HEK293 (cell line): Measurements from ENCODE around the gene TRIP11.
A peak's percentile ranks its signal among the peaks of the same experiment; 100 is the strongest.

Experiments used
- GLIS2 ChIP-seq: fragments of 450-650 bp; formaldehyde crosslinking; IDR thresholded peaks from 2 replicates; pipeline ENCODE4 v1.5.1; 2016; ENCODE audit warnings: missing biosample characterization, missing genetic modification characterization
- HOXC10 ChIP-seq: sonication (generic); formaldehyde crosslinking; IDR thresholded peaks from 2 replicates; pipeline ENCODE4 v1.8.1; 2023; ENCODE audit warnings: mild to moderate bottlenecking, missing genetic modification reagents
- KLF7 ChIP-seq: fragments of 450-650 bp; formaldehyde crosslinking; IDR thresholded peaks from 2 replicates; pipeline ENCODE4 v1.5.1; 2016; ENCODE audit warnings: missing biosample characterization, missing genetic modification characterization, borderline replicate concordance
- KLF8 ChIP-seq: fragments of 450-650 bp; formaldehyde crosslinking; IDR thresholded peaks from 2 replicates; pipeline ENCODE4 v1.5.1; 2016; ENCODE audit warnings: missing biosample characterization, missing genetic modification characterization
- KLF9 ChIP-seq: fragments of 450-650 bp; formaldehyde crosslinking; IDR thresholded peaks from 2 replicates; pipeline ENCODE4 v1.5.1; 2016; ENCODE audit warnings: missing biosample characterization, missing genetic modification characterization, low read depth
- MYNN ChIP-seq: fragments of 450-650 bp; formaldehyde crosslinking; IDR thresholded peaks from 2 replicates; pipeline ENCODE4 v1.5.1; 2016; ENCODE audit warnings: missing biosample characterization, missing genetic modification characterization, borderline replicate concordance
- OVOL3 ChIP-seq: fragments of 450-650 bp; formaldehyde crosslinking; IDR thresholded peaks from 2 replicates; pipeline ENCODE4 v1.5.1; 2016; ENCODE audit warnings: missing biosample characterization, missing genetic modification characterization
- PRDM1 ChIP-seq: fragments of 450-650 bp; formaldehyde crosslinking; IDR thresholded peaks from 2 replicates; pipeline ENCODE4; 2016; ENCODE audit warnings: missing biosample characterization, missing genetic modification characterization
- PRDM10 ChIP-seq: fragments of 450-650 bp; formaldehyde crosslinking; IDR thresholded peaks from 2 replicates; pipeline ENCODE4 v1.5.1; 2016; ENCODE audit warnings: missing biosample characterization, missing genetic modification characterization
- PRDM4 ChIP-seq: fragments of 450-650 bp; formaldehyde crosslinking; IDR thresholded peaks from 2 replicates; pipeline ENCODE4 v1.5.1; 2017; ENCODE audit warnings: missing biosample characterization, missing genetic modification characterization
- RBAK ChIP-seq: fragments of 450-650 bp; formaldehyde crosslinking; IDR thresholded peaks from 2 replicates; pipeline ENCODE4 v1.5.1; 2016; ENCODE audit warnings: missing biosample characterization, missing genetic modification characterization
- TRIM28 ChIP-seq: IDR thresholded peaks from 2 replicates; pipeline ENCODE4 v1.6.1; 2011; ENCODE audit warnings: low read length, control low read depth, borderline replicate concordance
- WT1 ChIP-seq: fragments of 450-650 bp; formaldehyde crosslinking; IDR thresholded peaks from 2 replicates; pipeline ENCODE4 v1.5.1; 2016; ENCODE audit warnings: missing biosample characterization, missing genetic modification characterization
- ZBTB1 ChIP-seq: fragments of 450-650 bp; formaldehyde crosslinking; IDR thresholded peaks from 2 replicates; pipeline ENCODE4 v1.5.1; 2016; ENCODE audit warnings: missing biosample characterization, missing genetic modification characterization
- ZBTB21 ChIP-seq: fragments of 450-650 bp; formaldehyde crosslinking; IDR thresholded peaks from 2 replicates; pipeline ENCODE4 v1.5.1; 2017; ENCODE audit warnings: missing biosample characterization, missing genetic modification characterization
- ZNF114 ChIP-seq: fragments of 450-650 bp; formaldehyde crosslinking; IDR thresholded peaks from 2 replicates; pipeline ENCODE4 v1.5.0; 2017; ENCODE audit warnings: missing biosample characterization, missing genetic modification characterization
- ZNF175 ChIP-seq: fragments of 450-650 bp; formaldehyde crosslinking; IDR thresholded peaks from 2 replicates; pipeline ENCODE4 v1.5.1; 2016; ENCODE audit warnings: missing biosample characterization, missing genetic modification characterization
- ZNF2 ChIP-seq: fragments of 450-650 bp; formaldehyde crosslinking; IDR thresholded peaks from 2 replicates; pipeline ENCODE4 v1.5.1; 2016; ENCODE audit warnings: missing biosample characterization, missing genetic modification characterization
- ZNF214 ChIP-seq: fragments of 450-650 bp; formaldehyde crosslinking; IDR thresholded peaks from 2 replicates; pipeline ENCODE4 v1.5.1; 2017; ENCODE audit warnings: missing biosample characterization, mild to moderate bottlenecking, missing genetic modification characterization, borderline replicate concordance
- ZNF561 ChIP-seq: fragments of 450-650 bp; IDR thresholded peaks from 2 replicates; pipeline ENCODE4 v1.5.1; 2018; ENCODE audit warnings: missing biosample characterization, missing genetic modification characterization, borderline replicate concordance
- ZNF600 ChIP-seq: fragments of 450-650 bp; formaldehyde crosslinking; IDR thresholded peaks from 2 replicates; pipeline ENCODE4 v1.5.1; 2016; ENCODE audit warnings: missing biosample characterization, missing genetic modification characterization
- ZNF610 ChIP-seq: fragments of 450-650 bp; formaldehyde crosslinking; IDR thresholded peaks from 2 replicates; pipeline ENCODE4 v1.5.1; 2016; ENCODE audit warnings: missing biosample characterization, missing genetic modification characterization, borderline replicate concordance
- ZNF645 ChIP-seq: fragments of 450-650 bp; formaldehyde crosslinking; IDR thresholded peaks from 2 replicates; pipeline ENCODE4; 2016; ENCODE audit warnings: missing biosample characterization, missing genetic modification characterization
- ZNF658 ChIP-seq: fragments of 450-650 bp; formaldehyde crosslinking; IDR thresholded peaks from 2 replicates; pipeline ENCODE4; 2016; ENCODE audit warnings: missing biosample characterization, missing genetic modification characterization
- ZNF830 ChIP-seq: fragments of 450-650 bp; IDR thresholded peaks from 2 replicates; pipeline ENCODE4 v1.5.0; 2018; ENCODE audit warnings: missing biosample characterization, missing genetic modification characterization, low read depth, mild to moderate bottlenecking, moderate library complexity
- TF ChIP-seq, protein P1 (sequence below): fragments of 450-650 bp; formaldehyde crosslinking; IDR thresholded peaks from 2 replicates; pipeline ENCODE4 v1.5.1; 2016; ENCODE audit warnings: missing biosample characterization, missing genetic modification characterization
- TF ChIP-seq, protein P2 (sequence below): fragments of 450-650 bp; formaldehyde crosslinking; IDR thresholded peaks from 2 replicates; pipeline ENCODE4 v1.5.1; 2016; ENCODE audit warnings: missing biosample characterization, missing genetic modification characterization
- TF ChIP-seq, protein P3 (sequence below): fragments of 450-650 bp; formaldehyde crosslinking; IDR thresholded peaks from 2 replicates; pipeline ENCODE4 v1.5.1; 2017; ENCODE audit warnings: missing biosample characterization, missing genetic modification characterization

Gene TRIP11

DNA sequence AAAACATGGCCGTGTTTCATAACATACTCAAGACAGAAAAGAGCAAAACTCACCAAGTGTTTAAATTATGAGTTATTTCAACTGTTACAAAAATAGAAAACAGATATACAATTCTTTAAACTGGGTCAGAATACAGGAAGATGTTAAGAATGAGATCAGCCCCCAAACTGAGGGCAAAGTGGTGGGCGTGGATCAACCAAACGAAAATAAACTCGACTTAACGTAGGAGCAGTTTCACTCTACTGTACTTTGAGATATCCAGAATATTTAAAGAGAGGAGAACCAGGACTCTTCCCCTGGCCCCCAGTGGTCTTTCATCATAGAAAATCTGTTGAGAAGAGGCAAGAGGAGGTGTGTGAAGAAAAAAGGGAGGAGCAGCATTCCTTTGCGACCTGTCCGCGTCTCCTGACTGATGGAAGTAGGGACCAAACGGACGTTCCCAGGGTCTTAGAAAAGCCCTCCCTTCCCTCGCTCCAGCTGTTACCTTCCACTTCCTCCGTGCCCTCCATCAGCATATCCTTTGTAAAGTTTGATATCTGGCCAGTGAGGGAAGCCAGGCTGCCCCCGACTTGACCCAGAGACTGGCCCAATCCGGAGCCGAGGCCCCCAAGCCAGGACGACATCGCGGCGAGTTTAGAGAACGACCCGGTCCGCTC is 668 bp downstream of the TRIP11 start (continued):
- no peak for TF ChIP-seq PRDM10 (tag by site-specific recombination)
- no peak for TF ChIP-seq ZBTB21 (tag by site-specific recombination)
- peak; percentile 44; the same call in 1 of the 2 replicates for TF ChIP-seq KLF9 (tag by site-specific recombination)
- no peak for TF ChIP-seq KLF7
- no peak for TF ChIP-seq TRIM28
- no peak for TF ChIP-seq ZNF561 (tag by site-specific recombination)
- TF ChIP-seq ZNF214 (tag by site-specific recombination) = no peak
- no peak for TF ChIP-seq KLF8
- TF ChIP-seq ZNF114 (tag by site-specific recombination) = no peak
- TF ChIP-seq, protein P1, sequence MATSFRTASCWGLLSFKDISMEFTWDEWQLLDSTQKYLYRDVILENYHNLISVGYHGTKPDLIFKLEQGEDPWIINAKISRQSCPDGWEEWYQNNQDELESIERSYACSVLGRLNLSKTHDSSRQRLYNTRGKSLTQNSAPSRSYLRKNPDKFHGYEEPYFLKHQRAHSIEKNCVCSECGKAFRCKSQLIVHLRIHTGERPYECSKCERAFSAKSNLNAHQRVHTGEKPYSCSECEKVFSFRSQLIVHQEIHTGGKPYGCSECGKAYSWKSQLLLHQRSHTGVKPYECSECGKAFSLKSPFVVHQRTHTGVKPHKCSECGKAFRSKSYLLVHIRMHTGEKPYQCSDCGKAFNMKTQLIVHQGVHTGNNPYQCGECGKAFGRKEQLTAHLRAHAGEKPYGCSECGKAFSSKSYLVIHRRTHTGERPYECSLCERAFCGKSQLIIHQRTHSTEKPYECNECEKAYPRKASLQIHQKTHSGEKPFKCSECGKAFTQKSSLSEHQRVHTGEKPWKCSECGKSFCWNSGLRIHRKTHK = no peak
- TF ChIP-seq HOXC10 = no peak
- no peak for TF ChIP-seq ZNF658
- TF ChIP-seq ZNF830 (tag by site-specific recombination) = no peak
- no peak for TF ChIP-seq PRDM4 (tag by site-specific recombination)
- no peak for TF ChIP-seq ZNF600 (tag by site-specific recombination)
- no peak for TF ChIP-seq OVOL3 (tag by site-specific recombination)
- TF ChIP-seq ZNF645 (tag by site-specific recombination) = no peak
- TF ChIP-seq ZNF175 (tag by site-specific recombination) = no peak
- TF ChIP-seq, protein P2, sequence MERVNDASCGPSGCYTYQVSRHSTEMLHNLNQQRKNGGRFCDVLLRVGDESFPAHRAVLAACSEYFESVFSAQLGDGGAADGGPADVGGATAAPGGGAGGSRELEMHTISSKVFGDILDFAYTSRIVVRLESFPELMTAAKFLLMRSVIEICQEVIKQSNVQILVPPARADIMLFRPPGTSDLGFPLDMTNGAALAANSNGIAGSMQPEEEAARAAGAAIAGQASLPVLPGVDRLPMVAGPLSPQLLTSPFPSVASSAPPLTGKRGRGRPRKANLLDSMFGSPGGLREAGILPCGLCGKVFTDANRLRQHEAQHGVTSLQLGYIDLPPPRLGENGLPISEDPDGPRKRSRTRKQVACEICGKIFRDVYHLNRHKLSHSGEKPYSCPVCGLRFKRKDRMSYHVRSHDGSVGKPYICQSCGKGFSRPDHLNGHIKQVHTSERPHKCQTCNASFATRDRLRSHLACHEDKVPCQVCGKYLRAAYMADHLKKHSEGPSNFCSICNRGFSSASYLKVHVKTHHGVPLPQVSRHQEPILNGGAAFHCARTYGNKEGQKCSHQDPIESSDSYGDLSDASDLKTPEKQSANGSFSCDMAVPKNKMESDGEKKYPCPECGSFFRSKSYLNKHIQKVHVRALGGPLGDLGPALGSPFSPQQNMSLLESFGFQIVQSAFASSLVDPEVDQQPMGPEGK = 0 out of 2 replicates have a peak, but pooled peaks have one; percentile 35
- TF ChIP-seq PRDM1 = no peak
- TF ChIP-seq MYNN (tag by site-specific recombination) = no peak
- TF ChIP-seq GLIS2 (tag by site-specific recombination) = no peak
- no peak for TF ChIP-seq ZNF610
- no peak for TF ChIP-seq WT1 (tag by site-specific recombination)
- TF ChIP-seq ZBTB1 = no peak
- TF ChIP-seq, protein P3, sequence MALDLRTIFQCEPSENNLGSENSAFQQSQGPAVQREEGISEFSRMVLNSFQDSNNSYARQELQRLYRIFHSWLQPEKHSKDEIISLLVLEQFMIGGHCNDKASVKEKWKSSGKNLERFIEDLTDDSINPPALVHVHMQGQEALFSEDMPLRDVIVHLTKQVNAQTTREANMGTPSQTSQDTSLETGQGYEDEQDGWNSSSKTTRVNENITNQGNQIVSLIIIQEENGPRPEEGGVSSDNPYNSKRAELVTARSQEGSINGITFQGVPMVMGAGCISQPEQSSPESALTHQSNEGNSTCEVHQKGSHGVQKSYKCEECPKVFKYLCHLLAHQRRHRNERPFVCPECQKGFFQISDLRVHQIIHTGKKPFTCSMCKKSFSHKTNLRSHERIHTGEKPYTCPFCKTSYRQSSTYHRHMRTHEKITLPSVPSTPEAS (tag by site-specific recombination) = no peak
- no peak for TF ChIP-seq ZNF2 (tag by site-specific recombination)
- no peak for TF ChIP-seq RBAK (tag by site-specific recombination)
